DND-41 (cell line): Measurements from ENCODE around the gene SF3B5.

ENCODE experiments used
- CTCF ChIP-seq: IDR thresholded peaks from 2 replicates; pipeline ENCODE4 v1.5.1; 2012; ENCODE audit warnings: borderline replicate concordance, low read length, moderate library complexity, mild to moderate bottlenecking; ENCODE audit not compliant: poor library complexity, severe bottlenecking; ENCODE audit errors: extremely low read depth
- EZH2 ChIP-seq: IDR thresholded peaks from 3 replicates; pipeline ENCODE4 v1.6.1; 2012; ENCODE audit warnings: borderline replicate concordance, low read depth, mild to moderate bottlenecking, moderate library complexity, low read length, inconsistent platforms; ENCODE audit not compliant: severe bottlenecking

DNA sequence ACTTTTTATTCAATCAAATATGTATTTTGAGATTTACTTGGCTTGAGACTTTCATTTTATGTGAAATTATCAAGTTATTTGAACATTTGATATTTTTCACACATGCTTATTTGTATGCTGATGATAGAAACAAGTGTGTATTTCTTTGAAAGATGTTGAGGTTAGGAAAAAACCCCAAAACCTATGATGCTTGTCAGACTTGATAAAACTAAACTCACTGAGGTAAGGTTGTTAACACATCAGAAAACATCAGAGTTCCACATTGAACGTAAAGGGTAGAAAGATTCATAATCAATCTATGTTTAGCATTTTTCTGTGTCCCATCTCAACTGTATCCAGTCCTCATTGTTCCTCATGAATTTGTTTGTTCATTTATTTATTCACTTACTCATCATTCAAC is 12.2 kb downstream of the SF3B5 start:
- TF ChIP-seq CTCF: no peak
- no peak for TF ChIP-seq EZH2
